H1 (cell line): Measurements from ENCODE around the gene C18orf63. TPM values are rescaled to one million over a fixed set of nuclear protein-coding genes. Genes with fewer than 3 reads are reported as not detected.
A peak's percentile ranks its signal among the peaks of the same experiment; 100 is the strongest.

Experiments used
- CTCF ChIA-PET: fragments of 300-600 bp; sonication (Branson Sonifier 250); formaldehyde crosslinking; loops from one replicate; lab custom pipeline; 2021; ENCODE audit not compliant: partially characterized antibody; lab: Charles Lee
- POLR2A ChIA-PET: fragments of 300-600 bp; sonication (Branson Sonifier 250); formaldehyde crosslinking; loops from one replicate; lab custom pipeline; 2021; ENCODE audit warnings: inconsistent platforms; ENCODE audit not compliant: partially characterized antibody; lab: Charles Lee
- DNase-seq, 2 experiments: peaks; one replicate each; pipeline versions ENCODE4 v3.0.0 to v3.0.0-alpha.2; 2010 to 2022; ENCODE audit warnings: low spot score in 2 of 2, low read depth in 1 of 2, mixed read lengths in 1 of 2
- FAIRE-seq: peaks from 2 replicates; lab custom pipeline; 2011; peaks lifted over from hg19 to GRCh38; lab: Jason Lieb, UNC
- H2AFZ ChIP-seq: 2 replicates; pipeline ENCODE4 v1.8.1; 2012; ENCODE audit warnings: low read length, inconsistent platforms
- H2AK5ac ChIP-seq: 2 replicates; pipeline ENCODE4 v1.6.1; 2013; ENCODE audit warnings: low read depth, low read length
- H2BK120ac ChIP-seq: replicated peaks from 2 replicates; pipeline ENCODE3; 2013; ENCODE audit warnings: low read depth, low read length, inconsistent platforms
- H2BK12ac ChIP-seq: 2 replicates; pipeline ENCODE4 v1.6.1; 2013; ENCODE audit warnings: low read depth, low read length
- H2BK15ac ChIP-seq: 2 replicates; pipeline ENCODE4 v1.6.1; 2013; ENCODE audit warnings: low read length
- H2BK20ac ChIP-seq: 2 replicates; pipeline ENCODE4 v1.6.1; 2013; ENCODE audit warnings: low read length
- H2BK5ac ChIP-seq: 2 replicates; pipeline ENCODE4 v1.6.1; 2013; ENCODE audit warnings: low read depth, low read length
- H3K14ac ChIP-seq: 2 replicates; pipeline ENCODE4 v1.6.1; 2013; ENCODE audit warnings: inconsistent platforms; ENCODE audit not compliant: insufficient read length
- H3K18ac ChIP-seq: 2 replicates; pipeline ENCODE4 v1.6.1; 2013; ENCODE audit warnings: low read length; ENCODE audit errors: extremely low read depth
- H3K23ac ChIP-seq: 2 replicates; pipeline ENCODE4 v1.6.1; 2013; ENCODE audit warnings: inconsistent platforms; ENCODE audit not compliant: insufficient read length
- H3K23me2 ChIP-seq: 2 replicates; pipeline ENCODE4 v1.6.1; 2013; ENCODE audit warnings: low read depth, low read length
- H3K27ac ChIP-seq: 2 replicates; pipeline ENCODE4 v1.6.1; 2011; ENCODE audit warnings: low read depth, low read length, inconsistent platforms
- H3K27me3 ChIP-seq, 4 experiments: replicated peaks in 1 of 4; 1 replicate in 1 of 4; 2 replicates in 3 of 4; pipeline versions ENCODE4 v1.6.1 to v1.8.1; 2011 to 2013; ENCODE audit warnings: low read length in 3 of 4, mild to moderate bottlenecking in 3 of 4, inconsistent platforms in 2 of 4, mixed read lengths in 2 of 4, moderate library complexity in 1 of 4; ENCODE audit not compliant: control insufficient read depth in 3 of 4, insufficient read depth in 3 of 4; ENCODE audit errors: extremely low read depth in 1 of 4
- H3K36me3 ChIP-seq, 4 experiments: 2 replicates each; pipeline versions ENCODE4 v1.6.1 to v1.8.1; 2011 to 2013; ENCODE audit warnings: mild to moderate bottlenecking in 4 of 4, low read length in 3 of 4, moderate library complexity in 2 of 4, control low read depth in 1 of 4, inconsistent platforms in 1 of 4; ENCODE audit not compliant: insufficient read depth in 4 of 4, control insufficient read depth in 2 of 4
- H3K4ac ChIP-seq: replicated peaks from 2 replicates; pipeline ENCODE3; 2013; ENCODE audit warnings: low read length, low read depth, mixed read lengths, inconsistent platforms; ENCODE audit not compliant: insufficient read length
- H3K4me1 ChIP-seq, 4 experiments: replicated peaks in 1 of 4; 1 replicate in 1 of 4; 2 replicates in 3 of 4; pipeline versions ENCODE4 v1.6.1 to v1.8.1; 2011 to 2013; ENCODE audit warnings: low read length in 3 of 4, inconsistent platforms in 2 of 4, mixed read lengths in 1 of 4; ENCODE audit not compliant: insufficient read depth in 4 of 4, control insufficient read depth in 3 of 4
- H3K4me2 ChIP-seq, 2 experiments: 2 replicates each; pipeline versions ENCODE4 v1.6.1 to v1.8.1; 2011 to 2013; ENCODE audit warnings: low read depth in 2 of 2, low read length in 2 of 2, control low read depth in 1 of 2, inconsistent platforms in 1 of 2, mild to moderate bottlenecking in 1 of 2; ENCODE audit not compliant: insufficient read depth in 1 of 2
- H3K4me3 ChIP-seq, 4 experiments: fragments of 200-600, 300-600 bp in 1 of 4; sonication (generic), shearing (Covaris generic), sonication (Bioruptor Twin) in 1 of 4; 2 replicates each; pipeline versions ENCODE4 v1.5.1 to v1.8.1; 2011 to 2016; ENCODE audit warnings: low read length in 4 of 4, low read depth in 3 of 4, control low read depth in 2 of 4, inconsistent platforms in 2 of 4, mild to moderate bottlenecking in 2 of 4, mixed read lengths in 1 of 4, moderate library complexity in 1 of 4; ENCODE audit not compliant: insufficient read depth in 2 of 4; ENCODE audit errors: extremely low read depth in 1 of 4
- H3K56ac ChIP-seq: replicated peaks from 2 replicates; pipeline ENCODE3; 2013; ENCODE audit warnings: low read depth, mild to moderate bottlenecking, mixed read lengths, low read length, inconsistent platforms; ENCODE audit not compliant: insufficient read length
- H3K79me1 ChIP-seq: 2 replicates; pipeline ENCODE4 v1.6.1; 2013; ENCODE audit warnings: low read depth, low read length, control low read depth
- H3K79me2 ChIP-seq, 2 experiments: 2 replicates each; pipeline versions ENCODE4 v1.6.1 to v1.8.1; 2012 to 2013; ENCODE audit warnings: low read length in 2 of 2, mild to moderate bottlenecking in 2 of 2, inconsistent platforms in 1 of 2; ENCODE audit not compliant: insufficient read depth in 2 of 2, control insufficient read depth in 1 of 2
- H3K9ac ChIP-seq, 4 experiments: replicated peaks in 1 of 4; 1 replicate in 1 of 4; 2 replicates in 3 of 4; pipeline versions ENCODE4 v1.6.1 to v1.8.1; 2011 to 2013; ENCODE audit warnings: low read depth in 3 of 4, low read length in 3 of 4, control low read depth in 2 of 4, mild to moderate bottlenecking in 2 of 4, moderate library complexity in 2 of 4, inconsistent platforms in 1 of 4; ENCODE audit errors: extremely low read depth in 1 of 4
- H3K9me3 ChIP-seq, 2 experiments: 2 replicates each; pipeline versions ENCODE4 v1.6.1 to v1.8.1; 2012 to 2013; ENCODE audit warnings: mild to moderate bottlenecking in 2 of 2, moderate library complexity in 2 of 2, control low read depth in 1 of 2, inconsistent platforms in 1 of 2, low read depth in 1 of 2, low read length in 1 of 2, mixed read lengths in 1 of 2; ENCODE audit not compliant: insufficient read depth in 2 of 2
- H4K20me1 ChIP-seq, 2 experiments: replicated peaks in 1 of 2; 2 replicates each; pipeline versions ENCODE3 to v1.8.1; 2011 to 2013; ENCODE audit warnings: inconsistent platforms in 2 of 2, low read length in 2 of 2, mild to moderate bottlenecking in 1 of 2; ENCODE audit not compliant: insufficient read depth in 2 of 2, control insufficient read depth in 1 of 2
- H4K5ac ChIP-seq: 2 replicates; pipeline ENCODE4 v1.6.1; 2013; ENCODE audit warnings: low read length, low read depth, mixed read lengths, inconsistent platforms; ENCODE audit not compliant: insufficient read length
- H4K8ac ChIP-seq: 2 replicates; pipeline ENCODE4 v1.8.0; 2013; ENCODE audit warnings: mild to moderate bottlenecking, moderate library complexity, low read length, inconsistent platforms; ENCODE audit not compliant: insufficient read depth; ENCODE audit errors: extremely low read depth
- H4K91ac ChIP-seq: replicated peaks from 2 replicates; pipeline ENCODE3; 2013; ENCODE audit warnings: low read length, mixed read lengths, inconsistent platforms; ENCODE audit not compliant: insufficient read length
- BRCA1 ChIP-seq: IDR thresholded peaks from 2 replicates; pipeline ENCODE4 v1.6.1; 2012; ENCODE audit warnings: low read depth, low read length, improper control_type of control experiment
- EP300 ChIP-seq, 2 experiments: IDR thresholded peaks; 1 replicate in 1 of 2; 2 replicates in 1 of 2; pipeline ENCODE4 v1.6.1; 2011 to 2012; ENCODE audit warnings: low read depth in 2 of 2, low read length in 2 of 2, mild to moderate bottlenecking in 2 of 2, borderline replicate concordance in 1 of 2, inconsistent platforms in 1 of 2, moderate library complexity in 1 of 2
- MAFK ChIP-seq: IDR thresholded peaks from 2 replicates; pipeline ENCODE4 v1.6.1; 2012; ENCODE audit warnings: low read depth, mild to moderate bottlenecking, improper control_type of control experiment, low read length
- TCF12 ChIP-seq: IDR thresholded peaks from 2 replicates; pipeline ENCODE4 v1.6.1; 2011; ENCODE audit warnings: low read depth, mild to moderate bottlenecking, low read length
- WGBS, 2 experiments: shearing (Covaris generic) in 1 of 2; methylation state at CpG; one replicate each; pipeline versions ENCODE4 v1.1.6 to v1.1.7; 2013 to 2015; ENCODE audit warnings: low lambda C conversion rate in 2 of 2, mixed read lengths in 2 of 2, inconsistent platforms in 1 of 2, low coverage in 1 of 2, missing lambda C conversion rate in 1 of 2; ENCODE audit not compliant: insufficient replicate concordance in 2 of 2, insufficient coverage in 1 of 2, insufficient read length in 1 of 2; ENCODE audit errors: extremely low coverage in 1 of 2, missing lambda C conversion rate in 1 of 2; 5-methylcytosine and 5-hydroxymethylcytosine counted together
- polyA plus RNA-seq, 7 experiments: library from polyadenylated mRNA; depleted of rRNA in 3 of 7; stranded (reverse) in 5 of 7; unstranded in 2 of 7; fragments of >200 nt in 5 of 7; fragments of 200-250 nt in 2 of 7; gene quantifications; 1 replicate in 5 of 7; 2 replicates in 1 of 7; 4 replicates in 1 of 7; pipeline versions ENCODE4 v1.2.1 to v1.2.3, GENCODE V29; 2011 to 2013; ENCODE audit warnings: missing spikeins in 2 of 7, mixed read lengths in 2 of 7
- total RNA-seq: library from RNA; stranded (reverse); fragmentation: NEBNext Ultra II Directional; extraction: Animal tissue kit (Norgen Biotek cat#: 25700); gene quantifications from 2 replicates; pipeline ENCODE4 v1.2.1, GENCODE V29; 2021
- TF ChIP-seq, protein P1 (sequence below), 3 experiments: IDR thresholded peaks; 1 replicate in 2 of 3; 2 replicates in 1 of 3; pipeline versions ENCODE4 v1.5.1 to v1.6.1; 2011; ENCODE audit warnings: low read length in 3 of 3, mild to moderate bottlenecking in 3 of 3, inconsistent platforms in 2 of 3, low read depth in 1 of 3, moderate library complexity in 1 of 3; ENCODE audit not compliant: insufficient read depth in 1 of 3; ENCODE audit errors: control extremely low read depth in 1 of 3

The C18orf63 gene
- total and polyA plus RNA-seq, 2 of the 8 experiments (the other 6 are each of a cell fraction or from before 2014, with no cell fraction given): not detected

DNA sequence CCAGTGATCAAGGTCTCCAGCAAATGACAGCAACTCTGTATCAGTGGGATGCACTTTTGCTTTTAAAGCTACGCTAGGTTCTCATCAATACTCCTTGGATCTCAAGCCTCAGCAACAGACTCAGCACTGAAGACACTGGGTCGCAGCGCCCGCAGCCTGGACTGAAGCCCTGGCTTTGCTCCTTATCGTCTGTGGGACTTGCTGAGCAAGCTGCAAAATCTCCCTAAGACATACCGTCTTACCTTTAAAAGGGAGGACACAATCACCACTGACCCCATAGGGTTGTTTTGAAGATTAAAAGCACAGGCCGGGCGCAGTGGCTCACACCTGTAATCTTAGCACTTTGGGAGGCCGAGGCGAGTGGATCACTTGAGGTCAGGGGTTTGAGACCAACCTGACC is 32.0 kb upstream of the C18orf63 start:
- Histone ChIP-seq H3K56ac (no peak overlapping the region), H4K91ac (peak overlapping the region; percentile 75), H3K23me2 (peaks cover 6% of the 10 kb centered on the region; the same call in 1 of the 2 replicates), H3K4me1 (peaks cover 24 to 52% (median 37%) of the 10 kb centered on the region in 4 experiments), H4K8ac (no peak overlapping the region), H3K79me2 (peaks cover 8 to 81% of the 10 kb centered on the region in 2 experiments), H3K9ac (no peak overlapping the region), H4K5ac (no peak overlapping the region), H3K14ac (no peak overlapping the region), H3K27me3 (no peaks in the 10 kb centered on the region), H2BK5ac (peak overlapping the region; percentile 98; the same call in 1 of the 2 replicates), H2BK15ac (peak overlapping the region; percentile 38; the same call in 1 of the 2 replicates), H3K23ac (no peak overlapping the region), H3K36me3 (no peaks in the 10 kb centered on the region), H2AK5ac (peak overlapping the region; percentile 32; the same call in 1 of the 2 replicates), H2BK12ac (peak overlapping the region; percentile 77), H4K20me1 (no peaks in the 10 kb centered on the region), H3K9me3 (no peaks in the 10 kb centered on the region), H3K27ac (peak overlapping the region; percentile 67; the same call in 1 of the 2 replicates), H3K18ac (peak overlapping the region; percentile 93), H3K4ac (peak overlapping the region; percentile 42), H3K79me1 (peaks cover 16% of the 10 kb centered on the region), H2BK20ac (peak overlapping the region; percentile 76), H3K4me2 (peak overlapping the region; percentile 54 to 55; a peak in 2 of 4 replicates), H2AFZ (no peak overlapping the region), H3K4me3 (peak overlapping the region in 1 of 4 experiments; percentile 37; a peak in 1 of 8 replicates), H2BK120ac (peak overlapping the region; percentile 39)
- FAIRE-seq (no peak), DNase-seq (no peak)
- POLR2A ChIA-PET: no interaction called here
- CTCF ChIA-PET: interaction anchor here (1.1 to 1.6 kb wide), 3 partner anchors 27 to 278 kb away, joined by 3 to 6 read pairs (median 5); no protein-coding TSS in a partner anchor
- WGBS, 2 experiments: 88% methylated on average over 10 of the region's 10 CpGs; no CpG with 5 or more reads in 1 of the 2 experiments
- no peak for TF ChIP-seq BRCA1
- TF ChIP-seq EP300 (IDR thresholded peaks at IDR 0.05; ENCODE audit: borderline replicate concordance in 1 of 2, low read depth in 2 of 2, low read length in 2 of 2): no peak
- TF ChIP-seq, protein P1, sequence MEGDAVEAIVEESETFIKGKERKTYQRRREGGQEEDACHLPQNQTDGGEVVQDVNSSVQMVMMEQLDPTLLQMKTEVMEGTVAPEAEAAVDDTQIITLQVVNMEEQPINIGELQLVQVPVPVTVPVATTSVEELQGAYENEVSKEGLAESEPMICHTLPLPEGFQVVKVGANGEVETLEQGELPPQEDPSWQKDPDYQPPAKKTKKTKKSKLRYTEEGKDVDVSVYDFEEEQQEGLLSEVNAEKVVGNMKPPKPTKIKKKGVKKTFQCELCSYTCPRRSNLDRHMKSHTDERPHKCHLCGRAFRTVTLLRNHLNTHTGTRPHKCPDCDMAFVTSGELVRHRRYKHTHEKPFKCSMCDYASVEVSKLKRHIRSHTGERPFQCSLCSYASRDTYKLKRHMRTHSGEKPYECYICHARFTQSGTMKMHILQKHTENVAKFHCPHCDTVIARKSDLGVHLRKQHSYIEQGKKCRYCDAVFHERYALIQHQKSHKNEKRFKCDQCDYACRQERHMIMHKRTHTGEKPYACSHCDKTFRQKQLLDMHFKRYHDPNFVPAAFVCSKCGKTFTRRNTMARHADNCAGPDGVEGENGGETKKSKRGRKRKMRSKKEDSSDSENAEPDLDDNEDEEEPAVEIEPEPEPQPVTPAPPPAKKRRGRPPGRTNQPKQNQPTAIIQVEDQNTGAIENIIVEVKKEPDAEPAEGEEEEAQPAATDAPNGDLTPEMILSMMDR (IDR thresholded peaks at IDR 0.05; ENCODE audit: control extremely low read depth in 1 of 3, insufficient read depth in 1 of 3, low read depth in 1 of 3, low read length in 3 of 3): no peak
- TF ChIP-seq TCF12: no peak
- TF ChIP-seq MAFK: no peak
